Pancreas (tissue), 10 donors: Measurements from ENCODE around the gene PPIE. TPM values are rescaled to one million over a fixed set of nuclear protein-coding genes. Genes with fewer than 3 reads are reported as not detected.
A peak's percentile ranks its signal among the peaks of the same experiment; 100 is the strongest.

Experiments used
- ATAC-seq, 4 donors: fragments of 200-7000 bp; cut with Tn5 transposase; one replicate each; pipeline versions ENCODE4 v1.8.0 to v1.9.1; 2020; ENCODE audit warnings: mild to moderate bottlenecking in 4 of 4, moderate library complexity in 4 of 4
- DNase-seq, 6 donors: peaks; one replicate each; pipeline ENCODE4 v3.0.0-alpha.2; 2020
- FAIRE-seq: peaks from 2 replicates; lab custom pipeline; 2012; peaks lifted over from hg19 to GRCh38; lab: Jason Lieb, UNC
- H3K27ac ChIP-seq, 4 donors: fragments of 200-600 bp; sonication (generic); 1 replicate in 3 of 4; 2 replicates in 1 of 4; pipeline versions ENCODE4 v1.5.0 to v1.8.0; 2020
- H3K27me3 ChIP-seq, 4 donors: fragments of 200-600 bp; one replicate each; pipeline ENCODE4 v1.8.0; 2021
- H3K36me3 ChIP-seq, 3 donors: fragments of 200-600 bp; sonication (generic) in 1 of 3; one replicate each; pipeline versions ENCODE4 v1.5.0 to v1.8.0; 2020 to 2021
- H3K4me1 ChIP-seq, 3 donors: fragments of 200-600 bp; one replicate each; pipeline ENCODE4 v1.8.0; 2021
- H3K4me3 ChIP-seq, 4 donors: fragments of 200-600 bp; sonication (generic) in 2 of 4; one replicate each; pipeline versions ENCODE4 v1.5.0 to v1.8.0; 2020 to 2021
- H3K9me3 ChIP-seq, 4 donors: fragments of 200-600 bp; one replicate each; pipeline ENCODE4 v1.8.0; 2021
- WGBS, 2 donors: extraction: QIAGEN DNeasy Blood & Tissue Kit; methylation state at CpG; one replicate each; pipeline ENCODE4 v1.1.7; 2013; 5-methylcytosine and 5-hydroxymethylcytosine counted together
- intact Hi-C, 3 donors: fragments of 100-400 bp; cut with DNase I; formaldehyde crosslinking; loops; one replicate each; pipeline versions ENCODE4 v1.11.1 to v1.14.2; 2022
- polyA plus RNA-seq, 2 donors: library from polyadenylated mRNA; stranded (reverse); fragments of 200-250 nt; gene quantifications; one replicate each; pipeline ENCODE4 v1.2.3, GENCODE V29; 2013
- total RNA-seq, 6 donors: library from RNA; stranded (reverse); fragmentation: NEBNext Ultra II Directional in 4 of 6; extraction: Animal tissue kit (Norgen Biotek cat#: 25700) in 4 of 6; gene quantifications; one replicate each; pipeline versions ENCODE4 v1.2.1 to v1.2.4, GENCODE V29; 2021 to 2023
- TF ChIP-seq, protein P1 (sequence below), 4 donors: fragments of 200-600 bp; sonication (generic) in 3 of 4; IDR thresholded peaks; one replicate each; pipeline versions ENCODE4 v1.5.0 to v1.8.0; 2021; ENCODE audit warnings: antibody characterized with exemption in 4 of 4
- donor health status: healthy with polysubstance abuse.
- donor health status: DM: no; HTN: no; CAD: no; lungs with moderate emphysema.
- donor health status: DM: no; HTN: no; CAD: no.
- donor health status: control.
- donor health status: control.
- donor health status: Bipolar disorder and iron deficiency.
- donor health status: DM: yes; HTN: yes; CAD: no.
- donor health status: DM: no; HTN: no; CAD: no.
- donor health status: DM: no; HTN: no; CAD: no.
- donor health status: DM: yes; HTN: yes; CAD: no.

The PPIE gene
- total and polyA plus RNA-seq, 8 donors, result 18.1 to 42.5 (median 27.1) TPM

DNA sequence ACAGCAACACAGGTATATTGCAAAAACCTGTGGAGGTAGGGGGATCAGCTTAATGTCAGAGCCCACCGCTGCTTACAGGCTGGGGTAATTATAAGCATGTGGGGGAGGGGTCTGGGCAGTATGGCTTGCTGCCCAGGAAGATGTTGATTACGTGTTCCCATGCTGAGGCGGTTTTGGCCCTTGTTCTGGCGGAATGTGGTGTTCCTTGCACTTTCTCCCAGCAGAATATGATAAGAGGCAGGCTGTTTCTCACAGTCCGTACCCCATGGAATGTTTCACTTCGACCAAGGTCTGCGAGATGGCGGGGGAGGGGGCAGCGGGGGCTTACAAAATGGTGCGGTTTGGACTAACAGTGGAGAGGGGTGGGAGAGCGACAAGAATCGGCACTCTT, 37.6 kb upstream of the PPIE start:
- TF ChIP-seq, protein P1, sequence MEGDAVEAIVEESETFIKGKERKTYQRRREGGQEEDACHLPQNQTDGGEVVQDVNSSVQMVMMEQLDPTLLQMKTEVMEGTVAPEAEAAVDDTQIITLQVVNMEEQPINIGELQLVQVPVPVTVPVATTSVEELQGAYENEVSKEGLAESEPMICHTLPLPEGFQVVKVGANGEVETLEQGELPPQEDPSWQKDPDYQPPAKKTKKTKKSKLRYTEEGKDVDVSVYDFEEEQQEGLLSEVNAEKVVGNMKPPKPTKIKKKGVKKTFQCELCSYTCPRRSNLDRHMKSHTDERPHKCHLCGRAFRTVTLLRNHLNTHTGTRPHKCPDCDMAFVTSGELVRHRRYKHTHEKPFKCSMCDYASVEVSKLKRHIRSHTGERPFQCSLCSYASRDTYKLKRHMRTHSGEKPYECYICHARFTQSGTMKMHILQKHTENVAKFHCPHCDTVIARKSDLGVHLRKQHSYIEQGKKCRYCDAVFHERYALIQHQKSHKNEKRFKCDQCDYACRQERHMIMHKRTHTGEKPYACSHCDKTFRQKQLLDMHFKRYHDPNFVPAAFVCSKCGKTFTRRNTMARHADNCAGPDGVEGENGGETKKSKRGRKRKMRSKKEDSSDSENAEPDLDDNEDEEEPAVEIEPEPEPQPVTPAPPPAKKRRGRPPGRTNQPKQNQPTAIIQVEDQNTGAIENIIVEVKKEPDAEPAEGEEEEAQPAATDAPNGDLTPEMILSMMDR (IDR thresholded peaks at IDR 0.05), result no peak
- FAIRE-seq, result no peak
- Histone ChIP-seq H3K9me3 (no peaks in the 10 kb centered on the region), H3K27me3 (no peaks in the 10 kb centered on the region), H3K4me3 (peak overlapping the region in 2 of 4 donors; percentile 12 to 26), H3K27ac (peak overlapping the region; percentile 58 to 74 (median 64)), H3K36me3 (no peaks in the 10 kb centered on the region), H3K4me1 (peaks cover 14 to 20% (median 15%) of the 10 kb centered on the region in 3 donors)
- intact Hi-C loops, result no loop called here
- whole genome bisulfite sequencing, 2 donors, result 7% methylated on average over 12 of the region's 12 CpGs
- ATAC-seq, result peak; percentile 77 to 86 (median 80)
- peak in 5 of 6 donors; percentile 80 to 89 (median 84) for DNase-seq

DNA sequence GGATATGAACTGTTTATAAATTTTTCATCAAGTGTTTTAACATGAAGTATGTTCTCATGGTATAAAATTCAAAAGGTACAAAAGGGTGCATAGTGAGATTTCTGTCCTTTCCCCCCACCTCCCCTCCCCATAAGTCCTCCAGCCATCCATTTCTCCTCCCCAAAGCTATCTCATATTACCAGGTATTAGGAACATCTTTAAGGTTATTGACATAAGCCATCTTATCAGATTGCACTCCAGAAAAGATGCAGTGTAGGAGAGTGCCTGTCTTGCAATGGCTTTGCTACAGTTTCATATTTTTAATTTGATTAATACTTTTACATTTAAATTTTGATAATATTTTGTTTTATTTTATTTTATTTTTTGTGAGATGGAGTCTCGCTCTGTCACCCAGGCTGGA, 33.9 kb upstream of the PPIE start:
- Histone ChIP-seq H3K27me3 (no peaks in the 10 kb centered on the region), H3K4me1 (peaks cover 14 to 19% (median 15%) of the 10 kb centered on the region in 3 donors), H3K27ac (no peak overlapping the region), H3K36me3 (no peaks in the 10 kb centered on the region), H3K4me3 (no peak overlapping the region), H3K9me3 (no peaks in the 10 kb centered on the region)
- 96% methylated on average over 1 of the region's 1 CpG for WGBS, 2 donors
- DNase-seq (no peak), ATAC-seq (no peak), FAIRE-seq (no peak)
- intact Hi-C loops, result no loop called here
- TF ChIP-seq, protein P1 (IDR thresholded peaks at IDR 0.05), result no peak

DNA sequence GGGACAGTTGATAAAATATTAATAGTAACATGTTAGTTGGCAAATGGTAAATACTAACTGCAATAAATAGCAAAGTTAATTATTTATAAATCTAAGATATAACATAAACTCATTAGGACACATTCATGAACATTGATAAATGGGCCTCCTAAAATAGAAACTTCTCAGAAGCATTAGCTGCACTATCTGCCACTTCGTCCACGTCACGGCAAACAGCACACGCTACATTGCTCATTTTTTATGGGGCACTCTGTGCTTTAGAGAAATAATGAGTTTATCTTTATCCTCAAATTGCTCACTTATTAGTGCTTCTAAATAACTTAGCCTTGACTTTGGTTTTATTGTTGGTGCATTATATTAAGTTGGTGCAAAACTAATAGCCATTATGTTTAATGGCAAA, 31.2 kb upstream of the PPIE start:
- FAIRE-seq (no peak), DNase-seq (no peak), ATAC-seq (peak; percentile 21 to 60 (median 50))
- Histone ChIP-seq H3K4me3 (no peak overlapping the region), H3K9me3 (no peaks in the 10 kb centered on the region), H3K4me1 (peaks cover 0 to 1% (median 0%) of the 10 kb centered on the region in 3 donors), H3K27me3 (no peaks in the 10 kb centered on the region), H3K36me3 (no peaks in the 10 kb centered on the region), H3K27ac (no peak overlapping the region)
- WGBS, 2 donors, result 9 to 18% methylated on average over 4 of the region's 4 CpGs
- intact Hi-C loops, result no loop called here
- TF ChIP-seq, protein P1 (IDR thresholded peaks at IDR 0.05), result no peak

DNA sequence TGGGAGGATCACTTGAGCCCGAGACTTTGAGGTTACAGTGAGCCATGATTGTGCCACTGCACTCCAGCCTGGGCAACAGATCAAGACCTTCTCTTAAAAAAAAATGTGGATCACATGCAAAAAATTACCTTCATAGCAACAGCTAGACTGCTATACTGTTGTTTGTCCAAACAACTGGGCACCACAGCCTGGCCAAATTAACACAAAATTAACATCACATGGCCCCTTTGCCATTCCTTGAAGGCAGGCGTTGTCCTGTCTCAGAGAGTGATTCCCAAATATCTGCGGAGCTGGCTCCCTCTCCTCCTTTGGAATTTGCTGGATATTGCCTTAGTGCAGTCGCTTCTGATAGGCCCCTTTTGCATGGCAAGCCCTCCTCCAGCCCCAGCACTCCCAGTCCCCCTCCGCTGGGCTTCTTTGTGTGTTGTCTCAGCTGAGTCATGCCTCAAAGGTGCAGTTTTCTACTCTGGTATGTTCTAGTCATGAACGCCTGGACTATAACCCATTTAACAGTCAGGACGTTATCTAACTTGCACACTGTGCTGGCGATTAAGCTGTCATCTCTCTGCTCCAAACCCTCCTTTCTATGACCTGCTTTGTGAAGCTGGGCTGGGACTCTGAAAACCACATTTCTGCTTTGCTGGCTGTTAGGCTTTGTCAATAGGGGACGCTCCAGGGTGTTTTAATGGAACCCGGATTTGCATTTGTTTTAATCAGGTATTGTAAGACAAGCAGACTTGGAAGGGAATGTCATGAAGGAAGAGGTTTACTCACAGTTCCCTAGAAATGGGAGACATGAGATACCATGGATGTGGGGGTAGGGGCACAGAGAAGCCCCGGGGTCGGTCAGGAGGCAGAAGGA, 27.3 kb upstream of the PPIE start:
- no peak for DNase-seq
- no peak for FAIRE-seq
- no peak overlapping the region for H3K4me3 ChIP-seq
- TF ChIP-seq, protein P1 (IDR thresholded peaks at IDR 0.05), result no peak
- H3K36me3 ChIP-seq, result no peaks in the 10 kb centered on the region
- no peak for ATAC-seq
- intact Hi-C loops, result loop anchor here in 1 of 3 donors (10.0 kb wide), 1 partner anchor 107 kb away; no protein-coding TSS in a partner anchor
- H3K27ac ChIP-seq, result no peak overlapping the region
- no peaks in the 10 kb centered on the region for H3K9me3 ChIP-seq
- 80 to 84% methylated on average over 12 of the region's 12 CpGs for WGBS, 2 donors
- H3K27me3 ChIP-seq, result no peaks in the 10 kb centered on the region
- no peaks in the 10 kb centered on the region for H3K4me1 ChIP-seq

DNA sequence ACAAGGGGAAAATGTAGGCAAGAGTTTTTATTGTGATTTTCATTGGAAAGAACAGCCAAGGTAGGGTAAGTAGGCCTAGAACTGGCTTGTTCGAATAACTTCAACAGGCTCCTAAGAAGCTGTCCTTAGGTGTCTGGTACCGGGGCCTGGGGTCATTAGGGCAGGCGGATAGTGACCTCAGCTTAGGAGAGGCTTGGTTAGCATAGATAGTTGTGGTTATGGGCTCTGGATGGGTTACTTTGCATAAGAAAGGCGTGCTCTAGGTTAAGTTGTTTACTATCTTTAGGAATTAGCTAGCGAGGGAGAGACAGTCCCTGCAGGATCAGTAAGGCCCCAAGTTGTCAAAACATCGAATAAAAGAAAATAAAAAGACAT, 26.7 kb upstream of the PPIE start:
- no peak overlapping the region for H3K27ac ChIP-seq
- DNase-seq (no peak), FAIRE-seq (no peak), ATAC-seq (no peak)
- intact Hi-C loops, result loop anchor here in 1 of 3 donors (10.0 kb wide), 1 partner anchor 107 kb away; no protein-coding TSS in a partner anchor
- TF ChIP-seq, protein P1 (IDR thresholded peaks at IDR 0.05), result no peak
- H3K36me3 ChIP-seq, result no peaks in the 10 kb centered on the region
- H3K4me1 ChIP-seq, result no peaks in the 10 kb centered on the region
- H3K27me3 ChIP-seq, result no peaks in the 10 kb centered on the region
- H3K9me3 ChIP-seq, result no peaks in the 10 kb centered on the region
- no peak overlapping the region for H3K4me3 ChIP-seq
- WGBS, 2 donors, result 84 to 85% methylated on average over 6 of the region's 6 CpGs
